K562 treated with DMSO at 1 percent for 4 hours (cell line): ENCODE data around the gene NPPA. TPM values are rescaled to one million over a fixed set of nuclear protein-coding genes. Genes with fewer than 3 reads are reported as not detected.

ENCODE experiments used
- total RNA-seq: library from RNA; unstranded; fragments of 300-600 nt; gene quantifications from 2 replicates; pipeline ENCODE4 v1.2.3, GENCODE V29; 2022; ENCODE audit not compliant: insufficient read depth

NPPA gene
- total RNA-seq, result not detected in 2 replicates

GRCh38 chr1:11847667-11848372, at the start of gene NPPA:
Gene NPPA, minus strand, starts transcription at chr1:11847783. Its CDS starts 99 bp downstream, at chr1:11847684.

GRCh38 chr1:11858613-11858967, 11.0 kb upstream of the NPPA start, which contains the start of gene NPPB:
Gene NPPB, minus strand, starts transcription at chr1:11858945. Its CDS starts 112 bp downstream, at chr1:11858833.

DNA sequence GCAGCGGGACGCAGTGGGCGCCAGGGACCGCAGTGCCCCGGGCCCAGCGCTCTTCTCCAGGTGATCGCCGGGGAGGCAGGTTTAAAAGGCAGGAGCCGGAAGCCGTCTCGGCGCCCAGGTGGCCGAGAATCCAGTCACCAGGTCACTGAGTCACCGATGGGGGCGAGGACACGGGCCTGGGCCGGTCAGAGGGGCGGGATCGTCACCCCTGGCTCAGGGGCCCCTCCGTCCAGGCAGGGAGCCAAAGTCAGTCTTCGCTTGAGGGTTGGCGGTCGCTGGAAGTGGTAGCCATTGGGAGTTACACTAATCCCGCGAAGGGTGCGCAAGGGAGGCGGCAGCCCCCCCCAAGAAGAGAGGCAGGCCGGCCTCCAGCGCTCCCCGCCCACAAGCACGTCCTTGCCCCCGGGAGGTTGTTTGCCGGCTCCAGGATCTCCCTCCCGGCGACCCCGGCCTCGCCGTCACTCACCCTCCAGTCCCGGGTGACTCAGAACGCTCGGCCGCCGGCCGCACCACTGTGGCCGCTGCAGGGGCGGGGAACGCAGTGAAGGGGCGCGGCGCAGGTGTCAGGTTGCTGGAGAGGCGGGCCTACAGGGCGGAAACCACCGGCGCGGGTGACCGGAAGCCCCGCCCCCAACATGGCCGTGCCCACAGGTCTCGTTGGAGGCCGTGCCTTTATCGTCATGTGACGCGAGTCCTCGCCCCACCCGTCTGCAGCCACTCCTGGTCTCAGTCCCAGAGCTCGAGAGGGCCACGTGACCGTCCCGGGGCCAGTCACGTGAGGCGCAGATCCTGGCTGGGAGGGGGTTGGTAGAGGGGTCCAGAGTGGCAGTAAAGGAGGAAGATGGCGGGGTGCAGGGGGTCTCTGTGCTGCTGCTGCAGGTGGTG, 41.9 kb downstream of the NPPA start, which contains the start of the genes CLCN6 and MTHFR:
Gene CLCN6, plus strand, starts transcription at position 770 of the 885 bp plus-strand sequence. Its CDS starts 72 bp downstream, at position 842.
Gene MTHFR, minus strand, starts transcription at position 543 of the 885 bp plus-strand sequence. CDS start 2,848 bp downstream, outside the sequence.

Other genes starting within 250 kb of the NPPA start
- gene FBXO2, start 193.4 kb downstream of the NPPA start, total RNA-seq, result 5.4 and 19.8 TPM in 2 replicates
- 11.4 and 17.1 TPM in 2 replicates for gene FBXO44, start 192.9 kb downstream of the NPPA start, total RNA-seq
- gene FBXO6, start 183.6 kb downstream of the NPPA start, total RNA-seq, result 38.0 and 40.9 TPM in 2 replicates
- 257 and 262 TPM in 2 replicates for gene MAD2L2, start 166.6 kb downstream of the NPPA start, total RNA-seq
- gene DRAXIN, start 156.1 kb downstream of the NPPA start, total RNA-seq, result not detected in 2 replicates
- 154 and 165 TPM in 2 replicates for gene AGTRAP, start 111.6 kb downstream of the NPPA start, total RNA-seq
- 0.27 TPM in 1 of 2 replicates, not detected in the other for gene C1orf167, start 85.6 kb downstream of the NPPA start, total RNA-seq
- 63.1 and 63.6 TPM in 2 replicates for gene MTHFR, start 41.8 kb downstream of the NPPA start, total RNA-seq
- gene CLCN6, start 41.6 kb downstream of the NPPA start, total RNA-seq, result 12.7 and 14.6 TPM in 2 replicates
- gene NPPB, start 11.2 kb upstream of the NPPA start, total RNA-seq, result not detected in 2 replicates
- gene KIAA2013, start 78.6 kb upstream of the NPPA start, total RNA-seq, result 120 and 137 TPM in 2 replicates
- 130 and 131 TPM in 2 replicates for gene PLOD1, start 86.9 kb upstream of the NPPA start, total RNA-seq
- gene MFN2, start 132.7 kb upstream of the NPPA start, total RNA-seq, result 78.0 and 79.2 TPM in 2 replicates
- 114 and 127 TPM in 2 replicates for gene MIIP, start 171.7 kb upstream of the NPPA start, total RNA-seq
- gene TNFRSF8, start 215.5 kb upstream of the NPPA start, total RNA-seq, result 11.9 and 14.9 TPM in 2 replicates